ENCODE data around the gene TMEM92.

The TMEM92 gene

GRCh38 chr17:50256826-50257618 is 17.2 kb upstream of the TMEM92 start:
- TF ChIP-seq TAF1 (IDR thresholded peaks at IDR 0.05; ENCODE audit: borderline replicate concordance, insufficient read depth, low read length) (no peak), FOXP2 (optimal IDR thresholded peaks at IDR 0.05; ENCODE audit: borderline replicate concordance, extremely low read depth, extremely low read length, insufficient read depth) (no peak), SIN3A (IDR thresholded peaks at IDR 0.05; ENCODE audit: borderline replicate concordance, insufficient read depth, low read length) (no peak), REST (IDR thresholded peaks at IDR 0.05; ENCODE audit: insufficient read depth in 1 of 2, low read depth in 2 of 2, low read length in 2 of 2) (no peak), POLR2AphosphoS5 (IDR thresholded peaks at IDR 0.05; ENCODE audit: low read depth, low read length) (no peak)

- TF ChIP-seq FOXP2 (optimal IDR thresholded peaks at IDR 0.05; ENCODE audit: borderline replicate concordance, extremely low read depth, extremely low read length, insufficient read depth): no peak
- TF ChIP-seq REST (IDR thresholded peaks at IDR 0.05; ENCODE audit: insufficient read depth in 1 of 2, low read depth in 2 of 2, low read length in 2 of 2): no peak
- no peak for TF ChIP-seq TAF1 (IDR thresholded peaks at IDR 0.05; ENCODE audit: borderline replicate concordance, insufficient read depth, low read length)
- no peak for TF ChIP-seq SIN3A (IDR thresholded peaks at IDR 0.05; ENCODE audit: borderline replicate concordance, insufficient read depth, low read length)
- TF ChIP-seq POLR2AphosphoS5 (IDR thresholded peaks at IDR 0.05; ENCODE audit: low read depth, low read length): no peak
These were observed 16.5 kb upstream of the TMEM92 start for GRCh38 chr17:50257676-50258224.

GRCh38 chr17:50258647-50259476 is 15.4 kb upstream of the TMEM92 start:
- no peak for TF ChIP-seq TAF1 (IDR thresholded peaks at IDR 0.05; ENCODE audit: borderline replicate concordance, insufficient read depth, low read length)
- no peak for TF ChIP-seq FOXP2 (optimal IDR thresholded peaks at IDR 0.05; ENCODE audit: borderline replicate concordance, extremely low read depth, extremely low read length, insufficient read depth)
- TF ChIP-seq REST (IDR thresholded peaks at IDR 0.05; ENCODE audit: insufficient read depth in 1 of 2, low read depth in 2 of 2, low read length in 2 of 2): no peak
- TF ChIP-seq POLR2AphosphoS5 (IDR thresholded peaks at IDR 0.05; ENCODE audit: low read depth, low read length): no peak
- no peak for TF ChIP-seq SIN3A (IDR thresholded peaks at IDR 0.05; ENCODE audit: borderline replicate concordance, insufficient read depth, low read length)

GRCh38 chr17:50259477-50260324 is 14.6 kb upstream of the TMEM92 start:
- no peak for TF ChIP-seq POLR2AphosphoS5 (IDR thresholded peaks at IDR 0.05; ENCODE audit: low read depth, low read length)
- TF ChIP-seq FOXP2 (optimal IDR thresholded peaks at IDR 0.05; ENCODE audit: borderline replicate concordance, extremely low read depth, extremely low read length, insufficient read depth): no peak
- no peak for TF ChIP-seq TAF1 (IDR thresholded peaks at IDR 0.05; ENCODE audit: borderline replicate concordance, insufficient read depth, low read length)
- TF ChIP-seq REST (IDR thresholded peaks at IDR 0.05; ENCODE audit: insufficient read depth in 1 of 2, low read depth in 2 of 2, low read length in 2 of 2): no peak
- no peak for TF ChIP-seq SIN3A (IDR thresholded peaks at IDR 0.05; ENCODE audit: borderline replicate concordance, insufficient read depth, low read length)
